HL-60/S4 treated with phorbol 12-myristate 13-acetate at 8.2 ng/mL for 4 days and 3 days (cell line): ENCODE results near the gene FAT2.
"Not testable (repeated sequence)": the region's sequence is repeated elsewhere in the genome, so short reads cannot be mapped to it uniquely, and the experiment has no call there.

Experiments used
- in situ Hi-C: fragments of 300-500 bp; cut with MboI; formaldehyde crosslinking; loops from 2 replicates; pipeline ENCODE4 v1.15.0; 2022; ENCODE audit warnings: low sequenced_read_pairs

Gene FAT2

DNA sequence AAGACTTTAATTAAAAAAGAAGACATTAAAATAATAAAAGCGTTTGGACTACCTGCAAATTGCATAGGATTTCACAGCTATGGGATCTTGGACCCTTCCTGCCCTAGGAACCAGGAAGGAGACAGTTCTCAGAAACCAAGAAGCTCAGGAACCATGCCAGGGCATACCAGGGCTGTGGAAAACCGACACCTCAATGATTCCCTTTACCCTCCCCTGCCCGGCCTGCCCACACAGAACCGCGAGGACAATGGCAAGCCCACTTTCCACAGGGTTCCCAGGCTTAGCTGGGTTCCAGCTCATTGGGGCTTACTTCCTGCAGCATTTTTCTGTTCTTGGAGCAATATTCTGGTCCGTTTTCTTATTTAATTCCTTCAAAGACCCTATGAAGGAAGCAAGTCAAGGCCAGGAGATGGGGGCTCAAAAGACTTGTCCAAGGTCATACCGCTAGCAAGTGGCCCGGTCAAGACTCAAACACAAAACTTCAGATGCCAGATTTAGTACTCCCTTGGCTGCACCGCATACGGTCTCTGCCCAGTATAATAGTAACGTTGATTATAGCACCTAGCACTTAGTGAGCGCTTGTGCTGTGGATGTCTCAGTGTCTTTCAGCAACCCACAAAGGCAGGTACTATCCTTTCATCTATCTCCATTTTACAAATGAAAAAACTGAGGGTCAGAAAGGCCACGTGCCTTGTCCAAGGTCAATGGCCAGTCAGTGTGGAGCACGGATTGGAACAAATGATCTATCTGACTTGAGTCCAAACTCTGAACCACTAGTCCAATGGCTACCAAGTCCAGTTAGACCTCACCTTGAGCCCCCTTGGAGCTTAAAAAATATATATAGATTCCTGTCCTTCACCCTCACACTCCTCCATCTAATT, 6.8 kb downstream of the FAT2 start:
- in situ Hi-C loops, result no loop called here

DNA sequence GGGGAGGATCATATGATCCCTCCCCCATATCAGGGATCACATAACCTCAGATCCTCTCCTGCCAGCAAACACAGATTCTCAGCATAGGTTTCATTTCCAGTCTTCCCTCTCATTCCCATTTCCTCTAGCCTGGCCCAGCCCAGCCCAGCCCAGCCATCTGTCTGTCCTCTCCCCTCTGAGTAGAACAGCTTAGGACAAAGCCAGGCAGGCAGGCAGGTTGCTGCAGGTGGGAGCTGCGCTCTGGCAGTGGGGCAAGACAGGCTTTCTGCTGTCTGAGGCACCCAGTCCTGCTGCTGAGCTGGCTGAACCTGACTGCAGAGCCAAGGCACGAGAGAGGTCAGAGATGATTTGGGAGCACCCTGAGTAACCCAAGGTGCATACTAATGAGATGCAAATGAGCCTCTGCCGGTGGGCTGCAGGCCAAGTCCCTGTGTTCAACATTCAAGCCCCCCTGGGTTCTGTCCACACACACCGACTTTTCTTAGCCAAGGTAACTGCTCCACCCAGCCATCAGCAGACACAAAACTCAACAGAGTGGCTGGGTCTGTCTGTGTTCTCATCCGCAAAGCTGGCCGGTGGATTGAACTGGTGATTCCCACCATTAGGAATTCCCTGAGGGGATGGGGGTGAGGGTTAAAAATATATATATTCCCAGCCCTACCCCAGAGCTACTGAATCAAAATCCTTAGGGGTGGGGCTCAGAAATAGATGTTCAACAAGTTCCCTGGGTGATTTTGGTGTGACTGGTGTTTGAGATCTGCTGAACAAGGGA, 9.1 kb downstream of the FAT2 start:
- in situ Hi-C loops, result no loop called here

DNA sequence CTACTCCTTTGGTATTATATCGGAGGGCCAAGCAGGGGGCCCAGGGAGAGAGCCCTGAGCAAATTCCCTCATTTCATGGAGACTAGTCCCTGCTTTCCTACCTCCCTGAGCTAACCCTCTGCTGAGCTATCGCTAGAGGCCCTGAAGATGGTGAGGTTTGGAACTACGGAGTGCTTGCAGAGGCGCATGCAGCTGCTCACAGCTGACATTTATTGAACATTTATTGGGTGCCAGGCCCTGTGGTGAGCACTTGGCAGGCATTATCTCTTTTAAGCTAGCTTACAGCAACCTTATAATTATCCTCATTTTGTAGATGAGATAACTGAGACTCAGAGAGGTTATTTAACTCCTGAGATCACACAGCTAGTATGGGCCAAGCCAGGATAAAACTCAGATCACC, 9.8 kb downstream of the FAT2 start:
- in situ Hi-C loops, result no loop called here

DNA sequence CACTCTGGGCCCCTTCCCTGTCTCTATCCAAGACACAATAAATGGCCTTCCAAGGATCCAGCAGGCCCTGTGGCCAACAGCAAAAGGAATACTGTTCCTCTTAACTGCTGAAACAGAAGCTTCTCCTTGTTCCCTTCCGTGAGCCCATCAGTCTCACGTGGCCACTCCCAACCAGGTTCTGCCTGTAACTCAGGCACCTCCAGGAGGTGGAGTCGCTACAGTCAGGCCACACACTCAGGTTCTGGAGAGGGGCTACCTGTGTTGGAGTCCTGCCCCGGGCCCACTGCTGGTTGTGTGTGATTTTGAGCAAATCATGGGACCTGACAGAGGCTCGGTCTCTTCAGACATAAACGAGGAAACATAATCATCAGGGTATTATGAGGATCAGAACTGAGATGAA, 10.3 kb downstream of the FAT2 start:
- in situ Hi-C loops, result no loop called here

DNA sequence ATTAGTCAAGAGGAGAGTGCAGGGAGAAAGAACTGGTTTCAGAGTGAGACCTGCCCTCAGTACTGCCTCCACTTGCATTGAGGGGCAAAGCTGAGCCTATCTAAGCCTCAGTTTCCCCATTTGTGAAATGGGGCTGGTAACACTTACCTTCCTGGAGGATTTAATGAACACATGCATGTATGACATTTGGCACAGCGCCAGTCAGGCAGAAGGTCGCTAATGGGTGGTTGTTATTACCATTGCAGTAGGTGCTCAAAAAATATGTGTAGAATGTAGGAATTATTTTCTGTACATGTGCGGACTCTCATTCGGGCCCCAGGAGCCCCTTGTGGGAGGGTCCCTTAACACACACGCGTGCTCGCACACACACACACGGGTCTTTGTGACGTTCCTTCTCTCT, 10.9 kb downstream of the FAT2 start:
- in situ Hi-C loops, result no loop called here

DNA sequence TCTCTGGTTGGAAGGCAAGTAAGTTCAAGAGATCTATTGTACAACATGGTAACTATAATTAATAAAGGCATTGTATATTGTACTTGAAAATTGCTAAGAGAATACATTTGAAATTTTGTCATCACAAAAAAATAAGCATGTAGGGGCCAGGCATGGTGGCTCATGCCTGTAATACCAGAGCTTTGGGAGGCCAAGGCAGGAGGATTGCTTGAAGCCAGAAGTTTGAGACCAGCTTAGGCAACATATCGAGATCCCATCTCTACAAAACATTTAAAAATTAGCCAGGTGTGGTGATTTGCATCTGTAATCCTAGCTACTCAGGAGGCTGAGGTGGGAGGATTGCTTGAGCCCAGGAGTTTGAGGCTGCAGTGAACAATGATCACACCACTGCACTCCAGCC, 12.0 kb downstream of the FAT2 start:
- in situ Hi-C loops, result not testable (repeated sequence)

DNA sequence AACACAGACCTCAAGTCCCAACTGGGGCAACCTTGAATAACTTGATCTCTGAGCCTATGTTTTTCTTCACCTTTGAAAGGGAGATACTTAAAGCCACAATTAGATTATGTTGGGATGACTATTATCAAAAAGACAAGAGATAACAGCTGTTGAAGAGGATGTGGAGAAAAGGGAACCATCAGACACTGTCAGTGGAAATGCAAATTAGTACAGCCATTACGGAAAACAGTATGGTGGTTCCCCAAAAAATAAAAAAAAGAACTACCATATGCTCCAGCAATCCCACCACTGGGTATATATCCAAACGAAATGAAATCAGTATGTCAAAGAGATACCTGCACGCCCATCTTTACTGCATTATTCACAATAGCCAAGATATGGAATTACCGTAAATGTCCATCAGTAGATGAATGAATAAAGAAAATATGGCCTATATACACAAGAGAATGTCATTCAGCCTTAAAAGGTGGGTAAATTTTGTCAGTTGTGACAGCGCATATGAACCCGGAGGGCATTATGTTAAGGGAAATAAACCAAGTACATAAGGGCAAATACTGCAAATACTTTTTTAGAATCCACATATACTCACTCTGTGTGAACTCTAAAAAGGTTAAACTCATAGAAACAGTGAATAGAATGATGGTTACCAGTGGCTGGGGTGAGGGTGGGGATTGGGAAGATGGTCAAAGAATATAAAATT, 12.7 kb downstream of the FAT2 start:
- in situ Hi-C loops, result no loop called here

DNA sequence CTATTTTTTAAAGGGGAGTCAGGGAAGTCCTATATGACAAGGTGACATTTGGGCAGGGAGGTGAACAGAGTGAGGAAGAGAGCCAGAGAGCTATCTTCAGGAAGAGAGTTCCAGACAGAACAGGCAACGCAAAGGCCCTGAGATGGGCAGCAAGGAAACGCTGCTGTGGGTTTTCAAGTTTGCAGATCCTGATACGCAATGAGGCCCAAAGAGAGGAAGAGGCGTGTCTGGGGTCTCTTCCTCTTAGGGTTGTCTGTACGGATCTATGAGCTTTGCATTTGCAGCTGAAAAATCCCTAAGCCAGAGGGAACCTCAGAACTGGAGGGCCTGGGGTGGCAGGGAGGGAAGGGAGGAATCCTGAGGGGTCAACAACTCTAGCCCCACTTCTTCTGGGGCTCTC, 13.6 kb downstream of the FAT2 start:
- in situ Hi-C loops, result no loop called here

DNA sequence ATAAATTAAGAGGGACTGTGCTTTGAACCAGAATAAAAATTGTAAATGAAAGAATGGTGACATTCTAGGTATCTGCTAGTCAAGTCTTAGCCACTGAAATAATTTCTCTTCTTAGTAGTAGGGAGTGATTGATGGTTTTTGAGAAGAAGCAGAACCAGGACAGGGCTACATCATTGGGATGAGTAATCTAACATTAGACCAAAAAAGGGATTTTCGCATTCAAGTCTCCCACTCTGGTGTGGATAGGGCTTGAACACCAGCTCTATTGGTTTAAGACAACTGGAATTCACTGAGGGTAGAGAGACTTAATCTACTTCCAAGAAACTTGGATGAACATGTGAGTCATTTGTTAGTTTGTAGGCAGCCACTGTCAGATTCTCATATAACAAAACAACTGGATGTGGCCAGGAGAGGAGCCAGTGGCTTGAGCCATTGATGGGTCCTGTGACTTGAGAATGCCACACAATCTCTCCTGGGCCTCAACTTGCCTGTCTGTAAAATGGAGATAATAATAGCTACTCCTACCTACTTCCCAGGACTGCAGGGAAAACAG, 16.6 kb downstream of the FAT2 start:
- in situ Hi-C loops, result no loop called here

DNA sequence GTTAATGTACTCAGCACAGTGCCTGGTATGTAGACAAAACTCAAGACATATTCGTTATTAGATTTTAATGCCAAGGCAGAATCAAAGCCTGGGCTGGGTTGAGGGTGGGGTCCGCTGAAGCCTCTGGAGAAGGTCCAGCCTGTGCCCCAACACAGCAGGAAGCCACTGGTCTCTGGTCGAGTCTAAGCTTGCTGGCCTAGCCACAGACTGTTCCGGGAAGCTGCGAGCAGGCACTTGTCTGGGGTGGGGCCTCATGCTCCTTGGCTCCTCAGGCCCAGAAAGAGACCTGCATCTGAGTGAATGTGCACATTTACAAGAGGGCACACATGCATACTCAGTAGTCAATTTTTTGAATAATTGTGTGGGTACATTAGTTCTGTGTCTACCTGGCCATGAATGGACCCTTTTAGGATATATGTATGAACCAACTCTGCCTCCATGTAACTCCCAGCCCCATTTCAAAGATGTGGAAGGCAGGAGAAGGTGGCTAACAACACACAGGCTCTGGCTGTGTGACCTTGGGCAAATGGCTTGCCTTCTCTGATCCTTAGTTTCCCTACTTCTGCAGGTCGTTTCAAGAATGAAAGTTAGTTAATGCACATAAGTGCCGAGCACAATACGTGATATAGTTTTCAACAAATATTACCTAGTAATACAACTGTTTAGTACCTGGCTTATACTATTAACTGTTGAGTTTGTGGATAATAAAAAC, 18.3 kb downstream of the FAT2 start:
- in situ Hi-C loops, result no loop called here

DNA sequence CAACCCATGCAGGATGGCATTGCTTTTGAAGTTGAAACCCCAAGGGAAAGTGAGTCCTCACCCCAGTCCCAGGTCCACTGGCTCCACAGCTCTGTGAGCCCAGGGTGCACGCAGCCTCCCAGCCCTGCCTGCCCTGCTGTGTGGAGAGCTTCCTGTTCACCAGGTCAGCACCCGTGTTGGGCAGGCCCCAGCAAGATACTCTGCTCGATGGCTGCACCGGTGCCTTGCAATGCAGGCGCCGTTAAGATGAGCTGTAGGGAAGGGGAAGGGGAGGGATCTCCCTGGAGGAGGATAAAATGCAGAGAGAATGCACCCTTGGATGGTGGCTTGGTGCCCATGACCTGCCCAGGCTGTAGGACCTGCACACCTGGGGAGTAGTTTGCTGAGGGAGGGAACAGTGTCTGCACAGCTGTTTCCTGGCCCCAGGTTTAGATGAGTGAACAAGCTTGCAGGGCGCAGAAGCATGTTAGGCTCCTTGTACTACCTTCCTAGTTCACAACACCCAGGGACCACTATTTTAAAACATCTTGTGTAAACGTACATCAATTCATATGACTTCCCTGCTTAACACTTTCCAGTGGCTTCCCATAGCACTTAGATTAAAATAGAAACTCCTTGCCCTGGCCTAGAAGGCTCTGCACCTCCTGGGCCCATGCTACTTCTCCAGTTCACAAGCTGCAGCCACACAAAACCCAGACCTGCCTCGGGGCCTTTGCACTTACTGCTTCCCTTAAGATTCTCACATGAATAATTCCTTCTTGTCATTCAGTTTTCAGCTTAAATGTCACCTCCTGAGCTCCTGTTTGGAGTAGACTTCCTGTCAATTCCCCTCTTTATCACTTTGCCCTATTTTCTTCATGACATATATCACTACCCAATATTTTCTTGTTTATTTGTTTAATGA, 19.6 kb downstream of the FAT2 start:
- in situ Hi-C loops, result no loop called here

DNA sequence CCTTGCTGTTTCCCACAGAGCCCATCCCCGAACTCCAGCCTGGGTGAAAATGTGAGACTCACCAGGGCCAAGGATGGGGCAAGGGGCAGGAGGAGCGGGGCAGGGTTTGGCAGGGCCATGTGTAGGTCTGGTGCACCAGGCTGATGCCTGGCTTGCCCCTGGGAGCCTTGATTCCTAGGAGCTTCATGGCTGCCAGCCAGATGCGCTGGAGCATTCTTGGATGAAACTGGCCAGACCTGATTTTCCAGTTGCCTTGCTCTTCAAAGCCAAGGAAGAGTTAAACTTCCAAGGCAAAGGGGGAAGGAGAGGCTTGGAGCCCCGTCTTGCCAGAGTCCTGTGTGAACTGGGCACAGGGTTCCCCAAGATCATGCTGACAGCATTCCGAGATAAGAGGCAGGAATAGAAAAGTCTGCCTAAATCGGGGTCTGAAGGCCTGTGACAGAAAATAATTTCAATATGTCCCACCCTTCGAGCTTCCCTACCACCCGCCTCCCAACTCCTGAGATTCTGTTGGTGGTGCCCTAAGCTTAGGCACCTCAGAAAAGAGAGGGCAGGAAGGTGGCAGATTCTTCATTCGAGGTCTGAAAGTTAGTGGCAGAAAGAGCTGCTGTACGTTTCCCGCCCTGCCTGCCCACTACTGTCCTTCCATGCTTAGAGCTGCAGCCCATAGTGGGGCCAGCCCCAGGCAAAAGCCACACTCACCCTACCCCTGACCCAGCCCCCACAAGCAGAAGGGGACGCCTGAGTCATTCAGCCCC, 20.4 kb downstream of the FAT2 start:
- in situ Hi-C loops, result no loop called here

DNA sequence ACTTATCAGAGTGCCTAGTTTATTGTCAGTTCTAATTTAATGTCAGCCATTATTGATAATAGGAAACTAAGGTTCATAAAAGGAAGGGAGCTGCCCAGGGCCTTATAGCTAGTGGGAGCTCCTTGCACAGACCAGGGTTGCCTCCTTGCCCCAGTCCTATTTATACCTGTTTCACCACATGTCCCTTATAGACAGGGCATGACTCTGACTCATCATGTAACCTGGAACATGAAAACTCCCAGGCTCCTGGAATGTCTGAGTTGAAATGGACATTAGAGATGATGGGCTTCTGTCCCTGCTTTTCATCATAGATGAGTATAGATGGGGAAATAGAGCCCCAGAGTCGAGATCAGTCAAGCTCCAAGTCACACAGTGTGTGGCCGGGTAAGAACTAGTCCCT, 21.1 kb downstream of the FAT2 start:
- in situ Hi-C loops, result no loop called here

DNA sequence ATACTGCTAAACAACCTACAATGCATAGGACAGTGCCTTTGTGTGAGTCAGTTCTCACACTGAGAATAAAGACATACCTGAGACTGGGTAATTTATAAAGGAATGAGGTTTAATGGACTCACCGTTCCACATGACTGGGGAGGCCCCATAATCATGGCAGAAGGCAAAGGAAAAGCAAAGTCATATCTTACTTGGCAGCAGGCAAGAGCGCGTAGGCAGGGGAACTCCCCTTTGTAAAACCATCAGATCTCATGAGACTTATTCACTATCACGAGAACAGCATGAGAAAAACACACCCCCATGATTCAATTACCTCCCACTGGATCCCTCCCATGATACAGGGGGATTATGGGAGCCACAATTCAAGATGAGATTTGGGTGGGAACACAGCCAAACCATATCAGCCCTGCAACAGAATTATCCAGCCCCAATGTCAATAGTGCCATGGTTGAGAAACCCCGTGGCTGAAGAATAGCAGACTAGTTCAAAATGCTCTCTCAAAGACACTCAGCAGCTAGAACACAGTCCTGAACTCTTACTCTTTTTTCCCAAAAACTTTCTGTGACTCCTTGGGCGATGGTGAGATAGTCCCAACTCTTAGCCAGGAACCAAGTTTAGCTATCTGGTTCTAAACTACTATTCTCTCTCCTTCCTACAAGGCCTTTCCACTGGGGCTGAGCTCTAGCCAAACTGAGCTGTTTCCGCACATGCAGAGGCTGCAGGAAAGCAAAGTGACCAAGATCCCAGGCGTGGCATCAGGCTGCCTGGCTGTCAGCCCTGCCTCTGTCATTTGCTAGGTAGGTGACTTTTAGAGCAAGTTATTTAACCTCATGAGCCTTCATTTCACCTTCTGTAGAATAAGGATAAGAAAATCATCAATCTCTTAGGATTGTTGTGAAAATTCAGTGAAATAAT, 21.7 kb downstream of the FAT2 start:
- in situ Hi-C loops, result no loop called here

DNA sequence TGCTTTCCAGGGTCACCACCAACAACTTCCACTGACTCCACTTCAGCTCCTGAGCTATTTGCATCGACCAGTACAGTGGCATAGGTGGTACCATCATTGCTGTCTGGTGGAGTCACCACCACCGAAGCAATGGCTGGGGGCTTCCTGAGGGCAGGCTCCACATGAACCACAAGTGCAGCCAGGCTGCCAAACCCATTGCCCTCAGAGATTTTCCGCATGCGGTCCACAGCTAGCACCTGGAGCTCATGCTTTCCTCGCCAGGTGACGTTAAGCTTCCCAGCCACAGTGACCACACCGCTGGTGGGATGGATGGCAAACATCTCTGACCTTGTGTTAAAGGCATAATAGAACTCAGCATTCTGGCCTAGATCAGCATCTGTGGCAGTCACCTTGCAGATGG, 23.1 kb downstream of the FAT2 start:
- in situ Hi-C loops, result no loop called here

DNA sequence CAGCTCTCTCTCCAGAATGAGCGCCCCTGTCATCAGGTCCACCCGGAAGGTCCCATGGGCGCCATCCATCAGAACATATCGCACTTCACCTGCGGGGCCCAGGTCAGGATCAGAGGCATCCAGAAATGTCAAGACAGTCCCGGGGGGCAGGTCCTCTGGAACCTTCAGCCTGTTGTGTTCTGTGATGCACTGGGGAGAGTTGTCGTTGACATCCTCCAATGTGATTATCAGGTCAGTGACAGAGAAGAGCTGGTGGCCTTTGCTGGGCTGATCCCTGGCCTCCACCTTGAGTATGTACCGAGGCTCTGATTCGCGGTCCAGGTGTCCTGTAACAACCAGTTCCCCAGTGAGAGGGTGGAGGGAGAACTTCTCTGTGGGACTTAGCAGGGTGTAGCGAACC, 25.2 kb downstream of the FAT2 start:
- in situ Hi-C loops, result no loop called here

DNA sequence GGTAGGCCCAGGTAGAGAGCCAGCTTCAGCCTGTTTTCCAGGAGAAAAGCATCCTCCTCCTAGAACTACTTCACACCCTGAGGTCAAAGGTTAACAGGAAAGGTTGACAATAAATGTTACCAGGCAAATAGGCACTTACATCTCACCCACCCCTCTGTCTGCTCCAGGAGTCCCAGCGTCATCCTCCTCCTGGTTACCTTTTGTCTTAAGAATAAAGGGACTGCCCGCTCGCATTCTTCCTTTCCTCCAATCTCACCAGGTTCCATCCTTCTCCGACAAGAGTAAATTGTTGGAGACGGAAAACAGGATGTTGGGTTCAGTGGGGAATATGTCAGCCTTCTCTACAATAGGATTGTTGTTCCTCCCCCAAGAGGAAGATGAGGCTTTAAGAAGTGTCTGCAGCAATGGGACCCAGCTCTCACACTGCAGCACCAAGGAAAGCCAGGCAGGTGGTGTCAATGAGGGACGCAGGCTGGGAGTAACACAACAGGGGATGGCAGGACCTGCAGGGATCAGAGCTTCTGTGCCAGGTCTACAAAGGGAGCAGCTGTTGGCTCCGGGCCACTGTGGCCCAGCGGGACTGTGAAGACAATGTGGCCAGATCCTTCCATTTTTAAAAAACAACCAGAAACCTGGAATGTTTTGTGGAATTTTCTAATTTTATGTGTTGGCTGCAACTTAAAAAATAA, 29.0 kb downstream of the FAT2 start:
- in situ Hi-C loops, result no loop called here
